Measurements from ENCODE around the gene CTBP2.

GRCh38 chr10:125085258-125086054 is 74.9 kb downstream of the CTBP2 start:
- no peak for TF ChIP-seq HMGXB4 (CRISPR knock-in tag; IDR thresholded peaks at IDR 0.05)
- TF ChIP-seq, protein P1, sequence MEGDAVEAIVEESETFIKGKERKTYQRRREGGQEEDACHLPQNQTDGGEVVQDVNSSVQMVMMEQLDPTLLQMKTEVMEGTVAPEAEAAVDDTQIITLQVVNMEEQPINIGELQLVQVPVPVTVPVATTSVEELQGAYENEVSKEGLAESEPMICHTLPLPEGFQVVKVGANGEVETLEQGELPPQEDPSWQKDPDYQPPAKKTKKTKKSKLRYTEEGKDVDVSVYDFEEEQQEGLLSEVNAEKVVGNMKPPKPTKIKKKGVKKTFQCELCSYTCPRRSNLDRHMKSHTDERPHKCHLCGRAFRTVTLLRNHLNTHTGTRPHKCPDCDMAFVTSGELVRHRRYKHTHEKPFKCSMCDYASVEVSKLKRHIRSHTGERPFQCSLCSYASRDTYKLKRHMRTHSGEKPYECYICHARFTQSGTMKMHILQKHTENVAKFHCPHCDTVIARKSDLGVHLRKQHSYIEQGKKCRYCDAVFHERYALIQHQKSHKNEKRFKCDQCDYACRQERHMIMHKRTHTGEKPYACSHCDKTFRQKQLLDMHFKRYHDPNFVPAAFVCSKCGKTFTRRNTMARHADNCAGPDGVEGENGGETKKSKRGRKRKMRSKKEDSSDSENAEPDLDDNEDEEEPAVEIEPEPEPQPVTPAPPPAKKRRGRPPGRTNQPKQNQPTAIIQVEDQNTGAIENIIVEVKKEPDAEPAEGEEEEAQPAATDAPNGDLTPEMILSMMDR (IDR thresholded peaks at IDR 0.05) = no peak
- no peak for TF ChIP-seq TEAD4 (CRISPR knock-in tag; IDR thresholded peaks at IDR 0.05)
- no peak for TF ChIP-seq SMAD4 (CRISPR knock-in tag; IDR thresholded peaks at IDR 0.05)
- no peak for TF ChIP-seq IRF2 (CRISPR knock-in tag; IDR thresholded peaks at IDR 0.05; ENCODE audit: borderline replicate concordance, low read depth)
- TF ChIP-seq, protein P2, sequence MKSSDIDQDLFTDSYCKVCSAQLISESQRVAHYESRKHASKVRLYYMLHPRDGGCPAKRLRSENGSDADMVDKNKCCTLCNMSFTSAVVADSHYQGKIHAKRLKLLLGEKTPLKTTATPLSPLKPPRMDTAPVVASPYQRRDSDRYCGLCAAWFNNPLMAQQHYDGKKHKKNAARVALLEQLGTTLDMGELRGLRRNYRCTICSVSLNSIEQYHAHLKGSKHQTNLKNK (CRISPR knock-in tag; IDR thresholded peaks at IDR 0.05) = no peak
- TF ChIP-seq TP53 (CRISPR knock-in tag; IDR thresholded peaks at IDR 0.05) = no peak
- no peak for TF ChIP-seq ATF3 (CRISPR knock-in tag; conservative IDR thresholded peaks at IDR 0.05)

Data from WTC11 (cell line).